ENCODE data around the gene PPP2R2D.
"Not testable (repeated sequence)": the region's sequence is repeated elsewhere in the genome, so short reads cannot be mapped to it uniquely, and the experiment has no call there.

Gene PPP2R2D

GRCh38 chr10:131980761-131981428 lies 80.1 kb downstream of the PPP2R2D start:
- peaks cover 29% of the 10 kb centered on the region for H3K4me1 ChIP-seq (ENCODE audit: control insufficient read depth, insufficient read depth, low read length)
- peak overlapping the region; percentile 83 for H3K4me3 ChIP-seq (ENCODE audit: low read depth, low read length)
- H3K27me3 ChIP-seq (ENCODE audit: control insufficient read depth, insufficient read depth, low read length) = peaks cover 33% of the 10 kb centered on the region
- no peak overlapping the region for H3K9ac ChIP-seq (ENCODE audit: low read depth, low read length)
- no peaks in the 10 kb centered on the region for H3K9me3 ChIP-seq (ENCODE audit: control insufficient read depth, insufficient read depth, low read length)
- peak overlapping the region; percentile 51 for H3K27ac ChIP-seq (ENCODE audit: low read depth, low read length)
- H3K36me3 ChIP-seq (ENCODE audit: control insufficient read depth, insufficient read depth, low read length) = no peaks in the 10 kb centered on the region

GRCh38 chr10:131981429-131982184 lies 80.8 kb downstream of the PPP2R2D start, which contains the start of gene BNIP3:
BNIP3 (minus strand) TSS chr10:131981923; CDS start chr10:131981806, 117 bp downstream.
- Histone ChIP-seq H3K27ac (ENCODE audit: low read depth, low read length) (peak within 1 kb of the TSS; percentile 51), H3K36me3 (ENCODE audit: control insufficient read depth, insufficient read depth, low read length) (no peaks in the 10 kb centered on the region), H3K4me1 (ENCODE audit: control insufficient read depth, insufficient read depth, low read length) (peaks cover 29% of the 10 kb centered on the region), H3K27me3 (ENCODE audit: control insufficient read depth, insufficient read depth, low read length) (peaks cover 33% of the 10 kb centered on the region), H3K9ac (ENCODE audit: low read depth, low read length) (no peak within 1 kb of the TSS), H3K4me3 (ENCODE audit: low read depth, low read length) (peak within 1 kb of the TSS; percentile 83), H3K9me3 (ENCODE audit: control insufficient read depth, insufficient read depth, low read length) (no peaks in the 10 kb centered on the region; the same call in 1 of the 2 replicates)

GRCh38 chr10:131982185-131982756 lies 81.5 kb downstream of the PPP2R2D start:
- peaks cover 33% of the 10 kb centered on the region for H3K27me3 ChIP-seq (ENCODE audit: control insufficient read depth, insufficient read depth, low read length)
- peaks cover 29% of the 10 kb centered on the region for H3K4me1 ChIP-seq (ENCODE audit: control insufficient read depth, insufficient read depth, low read length)
- no peaks in the 10 kb centered on the region for H3K36me3 ChIP-seq (ENCODE audit: control insufficient read depth, insufficient read depth, low read length)
- no peak overlapping the region for H3K27ac ChIP-seq (ENCODE audit: low read depth, low read length)
- H3K4me3 ChIP-seq (ENCODE audit: low read depth, low read length) = peak overlapping the region; percentile 83
- no peak overlapping the region for H3K9ac ChIP-seq (ENCODE audit: low read depth, low read length)
- no peaks in the 10 kb centered on the region; the same call in 1 of the 2 replicates for H3K9me3 ChIP-seq (ENCODE audit: control insufficient read depth, insufficient read depth, low read length)

- H3K27me3 ChIP-seq (ENCODE audit: control insufficient read depth, insufficient read depth, low read length) = peaks cover 33% of the 10 kb centered on the region
- H3K9me3 ChIP-seq (ENCODE audit: control insufficient read depth, insufficient read depth, low read length) = no peaks in the 10 kb centered on the region; the same call in 1 of the 2 replicates
- H3K9ac ChIP-seq (ENCODE audit: low read depth, low read length) = no peak overlapping the region
- H3K36me3 ChIP-seq (ENCODE audit: control insufficient read depth, insufficient read depth, low read length) = no peaks in the 10 kb centered on the region
- no peak overlapping the region for H3K27ac ChIP-seq (ENCODE audit: low read depth, low read length)
- peaks cover 25% of the 10 kb centered on the region for H3K4me1 ChIP-seq (ENCODE audit: control insufficient read depth, insufficient read depth, low read length)
- peak overlapping the region; percentile 83; the same call in 1 of the 2 replicates for H3K4me3 ChIP-seq (ENCODE audit: low read depth, low read length)
Observed at GRCh38 chr10:131982796-131983195, 82.0 kb downstream of the PPP2R2D start.

GRCh38 chr10:131983780-131984179 lies 83.0 kb downstream of the PPP2R2D start:
- H3K4me3 ChIP-seq (ENCODE audit: low read depth, low read length) = no peak overlapping the region
- no peaks in the 10 kb centered on the region for H3K36me3 ChIP-seq (ENCODE audit: control insufficient read depth, insufficient read depth, low read length)
- H3K9me3 ChIP-seq (ENCODE audit: control insufficient read depth, insufficient read depth, low read length) = no peaks in the 10 kb centered on the region; the same call in 1 of the 2 replicates
- peaks cover 33% of the 10 kb centered on the region for H3K27me3 ChIP-seq (ENCODE audit: control insufficient read depth, insufficient read depth, low read length)
- H3K27ac ChIP-seq (ENCODE audit: low read depth, low read length) = no peak overlapping the region
- peaks cover 15% of the 10 kb centered on the region for H3K4me1 ChIP-seq (ENCODE audit: control insufficient read depth, insufficient read depth, low read length)
- H3K9ac ChIP-seq (ENCODE audit: low read depth, low read length) = no peak overlapping the region

- not testable (repeated sequence) for H3K36me3 ChIP-seq (ENCODE audit: control insufficient read depth, insufficient read depth, low read length); H3K27ac ChIP-seq (ENCODE audit: low read depth, low read length); H3K4me1 ChIP-seq (ENCODE audit: control insufficient read depth, insufficient read depth, low read length); H3K4me3 ChIP-seq (ENCODE audit: low read depth, low read length); H3K9me3 ChIP-seq (ENCODE audit: control insufficient read depth, insufficient read depth, low read length); H3K9ac ChIP-seq (ENCODE audit: low read depth, low read length)
- peaks cover 22% of the 10 kb centered on the region for H3K27me3 ChIP-seq (ENCODE audit: control insufficient read depth, insufficient read depth, low read length)
Observed at GRCh38 chr10:131986851-131987250, 86.0 kb downstream of the PPP2R2D start.

- H3K27me3 ChIP-seq (ENCODE audit: control insufficient read depth, insufficient read depth, low read length) = peaks cover 19% of the 10 kb centered on the region
- not testable (repeated sequence) for H3K36me3 ChIP-seq (ENCODE audit: control insufficient read depth, insufficient read depth, low read length); H3K27ac ChIP-seq (ENCODE audit: low read depth, low read length); H3K9me3 ChIP-seq (ENCODE audit: control insufficient read depth, insufficient read depth, low read length); H3K4me3 ChIP-seq (ENCODE audit: low read depth, low read length); H3K4me1 ChIP-seq (ENCODE audit: control insufficient read depth, insufficient read depth, low read length); H3K9ac ChIP-seq (ENCODE audit: low read depth, low read length)
Observed at GRCh38 chr10:131987301-131987700, 86.5 kb downstream of the PPP2R2D start.

GRCh38 chr10:131987786-131988185 lies 87.0 kb downstream of the PPP2R2D start:
- not testable (repeated sequence) for H3K4me1 ChIP-seq (ENCODE audit: control insufficient read depth, insufficient read depth, low read length); H3K9me3 ChIP-seq (ENCODE audit: control insufficient read depth, insufficient read depth, low read length); H3K27ac ChIP-seq (ENCODE audit: low read depth, low read length); H3K36me3 ChIP-seq (ENCODE audit: control insufficient read depth, insufficient read depth, low read length); H3K4me3 ChIP-seq (ENCODE audit: low read depth, low read length); H3K9ac ChIP-seq (ENCODE audit: low read depth, low read length)
- H3K27me3 ChIP-seq (ENCODE audit: control insufficient read depth, insufficient read depth, low read length) = peaks cover 14% of the 10 kb centered on the region

- Histone ChIP-seq H3K27ac (ENCODE audit: low read depth, low read length) (no peak overlapping the region), H3K9ac (ENCODE audit: low read depth, low read length) (no peak overlapping the region), H3K4me3 (ENCODE audit: low read depth, low read length) (no peak overlapping the region), H3K27me3 (ENCODE audit: control insufficient read depth, insufficient read depth, low read length) (no peaks in the 10 kb centered on the region), H3K36me3 (ENCODE audit: control insufficient read depth, insufficient read depth, low read length) (no peaks in the 10 kb centered on the region), H3K4me1 (ENCODE audit: control insufficient read depth, insufficient read depth, low read length) (no peaks in the 10 kb centered on the region; the same call in 1 of the 2 replicates), H3K9me3 (ENCODE audit: control insufficient read depth, insufficient read depth, low read length) (no peaks in the 10 kb centered on the region)
Observed at GRCh38 chr10:131991726-131992125, 90.9 kb downstream of the PPP2R2D start.

GRCh38 chr10:131993275-131993674 lies 92.5 kb downstream of the PPP2R2D start:
- H3K27ac ChIP-seq (ENCODE audit: low read depth, low read length) = no peak overlapping the region
- H3K36me3 ChIP-seq (ENCODE audit: control insufficient read depth, insufficient read depth, low read length) = no peaks in the 10 kb centered on the region
- H3K4me3 ChIP-seq (ENCODE audit: low read depth, low read length) = no peak overlapping the region
- H3K27me3 ChIP-seq (ENCODE audit: control insufficient read depth, insufficient read depth, low read length) = no peaks in the 10 kb centered on the region
- no peak overlapping the region for H3K9ac ChIP-seq (ENCODE audit: low read depth, low read length)
- peaks cover 12% of the 10 kb centered on the region for H3K4me1 ChIP-seq (ENCODE audit: control insufficient read depth, insufficient read depth, low read length)
- no peaks in the 10 kb centered on the region for H3K9me3 ChIP-seq (ENCODE audit: control insufficient read depth, insufficient read depth, low read length)

- H3K27me3 ChIP-seq (ENCODE audit: control insufficient read depth, insufficient read depth, low read length) = no peaks in the 10 kb centered on the region
- H3K9ac ChIP-seq (ENCODE audit: low read depth, low read length) = no peak overlapping the region
- H3K36me3 ChIP-seq (ENCODE audit: control insufficient read depth, insufficient read depth, low read length) = no peaks in the 10 kb centered on the region
- no peaks in the 10 kb centered on the region for H3K9me3 ChIP-seq (ENCODE audit: control insufficient read depth, insufficient read depth, low read length)
- no peak overlapping the region for H3K27ac ChIP-seq (ENCODE audit: low read depth, low read length)
- no peak overlapping the region for H3K4me3 ChIP-seq (ENCODE audit: low read depth, low read length)
- peaks cover 16% of the 10 kb centered on the region for H3K4me1 ChIP-seq (ENCODE audit: control insufficient read depth, insufficient read depth, low read length)
Observed at GRCh38 chr10:131994435-131994834, 93.6 kb downstream of the PPP2R2D start.

Measured in HUES48 (cell line).